LNCaP clone FGC (cell line): ENCODE data around the gene MBOAT7.
"Not testable (repeated sequence)": the region's sequence is repeated elsewhere in the genome, so short reads cannot be mapped to it uniquely, and the experiment has no call there.

Experiments
- DNase-seq: peaks from one replicate; pipeline ENCODE4 v3.0.0-alpha.2; 2011; ENCODE audit warnings: low read depth
- H3K4me3 ChIP-seq: 2 replicates; pipeline ENCODE4 v1.5.1; 2011; ENCODE audit warnings: mild to moderate bottlenecking, low read depth, low read length, control low read depth
- TF ChIP-seq, protein P1 (sequence below): IDR thresholded peaks from 2 replicates; pipeline ENCODE4 v1.5.1; 2012; ENCODE audit warnings: mild to moderate bottlenecking; ENCODE audit not compliant: control insufficient read depth, insufficient read depth; ENCODE audit errors: extremely low read depth

Gene MBOAT7

GRCh38 chr19:54178581-54179261 is 10.7 kb downstream of the MBOAT7 start:
- H3K4me3 ChIP-seq = no peak overlapping the region
- TF ChIP-seq, protein P1, sequence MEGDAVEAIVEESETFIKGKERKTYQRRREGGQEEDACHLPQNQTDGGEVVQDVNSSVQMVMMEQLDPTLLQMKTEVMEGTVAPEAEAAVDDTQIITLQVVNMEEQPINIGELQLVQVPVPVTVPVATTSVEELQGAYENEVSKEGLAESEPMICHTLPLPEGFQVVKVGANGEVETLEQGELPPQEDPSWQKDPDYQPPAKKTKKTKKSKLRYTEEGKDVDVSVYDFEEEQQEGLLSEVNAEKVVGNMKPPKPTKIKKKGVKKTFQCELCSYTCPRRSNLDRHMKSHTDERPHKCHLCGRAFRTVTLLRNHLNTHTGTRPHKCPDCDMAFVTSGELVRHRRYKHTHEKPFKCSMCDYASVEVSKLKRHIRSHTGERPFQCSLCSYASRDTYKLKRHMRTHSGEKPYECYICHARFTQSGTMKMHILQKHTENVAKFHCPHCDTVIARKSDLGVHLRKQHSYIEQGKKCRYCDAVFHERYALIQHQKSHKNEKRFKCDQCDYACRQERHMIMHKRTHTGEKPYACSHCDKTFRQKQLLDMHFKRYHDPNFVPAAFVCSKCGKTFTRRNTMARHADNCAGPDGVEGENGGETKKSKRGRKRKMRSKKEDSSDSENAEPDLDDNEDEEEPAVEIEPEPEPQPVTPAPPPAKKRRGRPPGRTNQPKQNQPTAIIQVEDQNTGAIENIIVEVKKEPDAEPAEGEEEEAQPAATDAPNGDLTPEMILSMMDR = no peak
- no peak for DNase-seq

GRCh38 chr19:54173951-54174834 is 15.2 kb downstream of the MBOAT7 start:
- no peak for DNase-seq
- no peak overlapping the region for H3K4me3 ChIP-seq
- TF ChIP-seq, protein P1 = no peak

- no peak for DNase-seq
- H3K4me3 ChIP-seq = peak overlapping the region; percentile 93
- TF ChIP-seq, protein P1 = no peak
These were observed 16.1 kb downstream of the MBOAT7 start for GRCh38 chr19:54173359-54173699.

GRCh38 chr19:54172471-54173358 is 16.7 kb downstream of the MBOAT7 start, which contains the start of gene TMC4:
TSS of gene TMC4 (minus strand) at chr19:54173160. CDS start at chr19:54173117, 43 bp downstream.
- peak within 1 kb of the TSS; percentile 93 for H3K4me3 ChIP-seq
- DNase-seq = peak; percentile 70
- TF ChIP-seq, protein P1 = peak; percentile 35

- H3K4me3 ChIP-seq = peak overlapping the region; percentile 93
- DNase-seq = not testable (repeated sequence)
These were observed 17.5 kb downstream of the MBOAT7 start for GRCh38 chr19:54171736-54172431.

DNA sequence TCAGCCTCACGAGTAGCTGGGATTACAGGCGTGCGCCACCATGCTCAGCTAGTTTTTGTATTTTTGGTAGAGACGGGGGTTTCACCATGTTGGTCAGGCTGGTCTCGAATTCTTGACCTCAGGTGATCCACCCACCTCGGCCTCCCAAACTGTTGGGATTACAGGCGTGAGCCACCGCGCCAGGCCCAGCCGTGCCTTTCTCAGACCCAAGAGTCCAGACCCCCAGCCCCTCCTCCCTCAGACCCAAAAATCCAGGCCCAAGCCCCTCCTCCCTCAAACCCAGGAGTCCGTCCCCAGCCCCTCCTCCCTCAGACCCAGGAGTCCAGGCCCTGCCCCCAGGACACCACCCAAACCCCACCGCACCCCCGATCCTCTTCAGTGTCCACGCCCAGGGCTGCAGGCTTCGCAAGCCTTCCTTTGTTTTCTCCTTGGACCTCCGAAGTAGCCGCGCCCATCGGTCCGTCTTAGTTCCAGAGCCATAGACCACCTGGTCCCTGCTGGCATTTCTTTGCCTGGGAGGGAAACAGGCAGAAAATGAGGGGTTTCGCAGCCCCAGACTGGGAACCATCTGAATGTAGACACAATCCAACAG is 20.1 kb downstream of the MBOAT7 start:
- H3K4me3 ChIP-seq = no peak overlapping the region
- TF ChIP-seq, protein P1 = no peak
- no peak for DNase-seq
